ENCODE measurements around the gene RARB.

The RARB gene

GRCh38 chr3:25508433-25508832, 80.4 kb downstream of the RARB start:
- no peak for DNase-seq (ENCODE audit: low read depth in 2 of 2)

GRCh38 chr3:25508901-25509300, 80.8 kb downstream of the RARB start:
- DNase-seq (ENCODE audit: low read depth in 2 of 2), result no peak

- no peak for DNase-seq (ENCODE audit: low read depth in 2 of 2)
These were observed 82.7 kb downstream of the RARB start for GRCh38 chr3:25510797-25511196.

GRCh38 chr3:25511972-25512721, 84.1 kb downstream of the RARB start:
- DNase-seq (ENCODE audit: low read depth in 2 of 2), result no peak

- no peak for DNase-seq (ENCODE audit: low read depth in 2 of 2)
These were observed 85.7 kb downstream of the RARB start for GRCh38 chr3:25513642-25514266.

- no peak for DNase-seq (ENCODE audit: low read depth in 2 of 2)
These were observed 87.1 kb downstream of the RARB start for GRCh38 chr3:25515171-25515570.

GRCh38 chr3:25520926-25521559, 93.0 kb downstream of the RARB start:
- DNase-seq (ENCODE audit: low read depth in 2 of 2), result no peak

- no peak for DNase-seq (ENCODE audit: low read depth in 2 of 2)
These were observed 99.3 kb downstream of the RARB start for GRCh38 chr3:25527336-25527735.

- DNase-seq (ENCODE audit: low read depth in 2 of 2), result no peak
These were observed 99.7 kb downstream of the RARB start for GRCh38 chr3:25527801-25528200.

GRCh38 chr3:25531971-25532370, 103.9 kb downstream of the RARB start:
- no peak for DNase-seq (ENCODE audit: low read depth in 2 of 2)

- no peak for DNase-seq (ENCODE audit: low read depth in 2 of 2)
These were observed 104.5 kb downstream of the RARB start for GRCh38 chr3:25532431-25533162.

GRCh38 chr3:25533399-25533798, 105.3 kb downstream of the RARB start:
- no peak for DNase-seq (ENCODE audit: low read depth in 2 of 2)

- DNase-seq (ENCODE audit: low read depth in 2 of 2), result no peak
These were observed 105.9 kb downstream of the RARB start for GRCh38 chr3:25534007-25534406.

GRCh38 chr3:25536521-25537391, 108.7 kb downstream of the RARB start:
- DNase-seq (ENCODE audit: low read depth in 2 of 2), result no peak

- DNase-seq (ENCODE audit: low read depth in 2 of 2), result no peak
These were observed 109.5 kb downstream of the RARB start for GRCh38 chr3:25537516-25537915.

- DNase-seq (ENCODE audit: low read depth in 2 of 2), result no peak
These were observed 112.2 kb downstream of the RARB start for GRCh38 chr3:25540273-25540672.

GRCh38 chr3:25542492-25543039, 114.5 kb downstream of the RARB start:
- DNase-seq (ENCODE audit: low read depth in 2 of 2), result no peak

GRCh38 chr3:25547103-25547502, 119.0 kb downstream of the RARB start:
- DNase-seq (ENCODE audit: low read depth in 2 of 2), result no peak

- no peak for DNase-seq (ENCODE audit: low read depth in 2 of 2)
These were observed 120.0 kb downstream of the RARB start for GRCh38 chr3:25547943-25548674.

- DNase-seq (ENCODE audit: low read depth in 2 of 2), result no peak
These were observed 120.8 kb downstream of the RARB start for GRCh38 chr3:25548836-25549235.

All from stimulated activated CD8-positive, alpha-beta memory T cell treated with anti-CD3 and anti-CD28 coated beads, Interleukin-7, amount 100 ng/mL, for 1 hour (primary cell).